ENCODE results near the gene RAB9A. TPM values are rescaled to one million over a fixed set of nuclear protein-coding genes. Genes with fewer than 3 reads are reported as not detected.

RAB9A gene, protein sequence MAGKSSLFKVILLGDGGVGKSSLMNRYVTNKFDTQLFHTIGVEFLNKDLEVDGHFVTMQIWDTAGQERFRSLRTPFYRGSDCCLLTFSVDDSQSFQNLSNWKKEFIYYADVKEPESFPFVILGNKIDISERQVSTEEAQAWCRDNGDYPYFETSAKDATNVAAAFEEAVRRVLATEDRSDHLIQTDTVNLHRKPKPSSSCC
- 14.0 and 16.7 TPM in 2 replicates for total RNA-seq

DNA sequence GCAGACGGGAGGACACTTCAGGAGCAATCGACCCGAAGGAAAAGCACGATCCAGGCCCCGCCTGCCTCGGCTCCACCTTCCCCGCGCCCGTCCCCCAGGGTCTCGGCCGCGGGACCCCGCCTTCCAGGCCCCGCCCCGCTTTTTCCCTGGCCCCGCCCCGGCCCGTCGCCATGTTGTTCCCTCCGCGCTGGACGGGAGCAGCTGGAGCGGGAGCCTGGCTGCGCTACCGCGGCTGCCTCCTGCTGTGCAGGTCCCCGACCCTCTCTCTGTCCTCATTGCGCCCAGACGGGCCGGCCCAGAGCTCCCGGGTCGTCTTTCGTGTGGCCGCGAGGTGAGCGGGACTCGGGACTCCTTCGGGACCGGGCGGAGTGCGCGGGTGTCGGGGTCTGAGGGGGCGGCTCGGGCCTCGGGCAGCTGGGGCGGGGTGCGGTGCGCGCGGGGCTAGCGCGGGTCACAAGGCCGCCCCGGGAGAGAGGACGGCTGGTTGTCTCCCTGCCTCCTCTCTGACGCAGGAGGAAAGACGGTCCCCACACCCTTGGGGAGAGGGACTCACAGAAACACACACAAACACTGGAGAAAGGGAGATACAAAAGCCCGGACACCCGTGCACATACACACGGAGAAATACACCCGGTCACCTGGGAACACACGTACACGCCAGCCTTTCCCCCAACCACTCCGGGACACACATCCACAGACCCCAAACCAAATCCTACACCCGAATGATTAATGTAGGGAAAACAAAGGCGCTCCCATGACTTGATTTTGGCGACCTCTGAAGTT, at the start of gene RAB9A:
Gene RAB9A (plus strand): TSS at position 171 of the 783 bp plus-strand sequence. CDS start 19,619 bp downstream, outside the sequence.

DNA sequence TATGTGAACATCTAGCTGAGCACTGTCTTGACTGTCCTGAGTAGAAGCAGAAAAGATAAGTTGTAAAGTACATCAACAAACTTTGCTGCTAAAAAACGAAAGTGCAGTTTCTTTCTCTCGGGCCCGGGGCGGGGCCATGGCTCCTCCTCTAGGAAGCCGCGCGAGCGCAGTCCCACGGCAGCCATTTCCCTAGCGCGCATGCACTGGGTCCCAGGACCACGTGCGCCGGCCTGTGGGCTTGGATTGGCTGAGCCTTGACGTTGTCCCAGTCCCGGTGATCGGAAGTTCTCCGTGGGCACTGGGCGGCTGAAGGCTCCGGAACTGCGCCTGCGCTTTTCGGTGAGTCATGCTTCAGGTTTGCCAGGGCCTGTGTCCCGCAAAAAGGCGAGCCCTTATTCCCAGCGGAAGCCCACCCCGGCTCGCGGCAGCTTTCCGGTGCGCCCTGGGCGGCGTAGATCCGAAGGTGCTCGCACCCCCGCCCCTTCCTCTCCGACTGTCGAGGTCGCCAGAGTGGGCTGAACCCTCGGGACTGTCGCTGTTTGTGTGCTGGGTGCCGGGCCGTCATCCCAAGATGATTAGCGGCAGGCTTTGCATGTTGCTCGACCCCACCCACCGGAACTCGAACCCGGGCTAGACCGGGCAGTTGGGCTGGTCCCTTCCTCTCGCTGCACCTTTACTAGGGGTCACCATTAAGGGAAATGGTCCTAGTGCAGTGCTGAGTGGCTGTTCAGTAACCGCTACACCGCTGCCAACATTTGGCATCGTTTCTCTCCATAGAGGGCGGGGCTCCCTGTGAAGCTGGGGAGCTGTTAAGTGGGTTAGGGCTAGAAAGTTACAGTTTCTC, 35.9 kb upstream of the RAB9A start, which contains the start of gene TCEANC:
Gene TCEANC (plus strand): TSS at position 292 of the 844 bp plus-strand sequence. CDS start 9,368 bp downstream, outside the sequence.

DNA sequence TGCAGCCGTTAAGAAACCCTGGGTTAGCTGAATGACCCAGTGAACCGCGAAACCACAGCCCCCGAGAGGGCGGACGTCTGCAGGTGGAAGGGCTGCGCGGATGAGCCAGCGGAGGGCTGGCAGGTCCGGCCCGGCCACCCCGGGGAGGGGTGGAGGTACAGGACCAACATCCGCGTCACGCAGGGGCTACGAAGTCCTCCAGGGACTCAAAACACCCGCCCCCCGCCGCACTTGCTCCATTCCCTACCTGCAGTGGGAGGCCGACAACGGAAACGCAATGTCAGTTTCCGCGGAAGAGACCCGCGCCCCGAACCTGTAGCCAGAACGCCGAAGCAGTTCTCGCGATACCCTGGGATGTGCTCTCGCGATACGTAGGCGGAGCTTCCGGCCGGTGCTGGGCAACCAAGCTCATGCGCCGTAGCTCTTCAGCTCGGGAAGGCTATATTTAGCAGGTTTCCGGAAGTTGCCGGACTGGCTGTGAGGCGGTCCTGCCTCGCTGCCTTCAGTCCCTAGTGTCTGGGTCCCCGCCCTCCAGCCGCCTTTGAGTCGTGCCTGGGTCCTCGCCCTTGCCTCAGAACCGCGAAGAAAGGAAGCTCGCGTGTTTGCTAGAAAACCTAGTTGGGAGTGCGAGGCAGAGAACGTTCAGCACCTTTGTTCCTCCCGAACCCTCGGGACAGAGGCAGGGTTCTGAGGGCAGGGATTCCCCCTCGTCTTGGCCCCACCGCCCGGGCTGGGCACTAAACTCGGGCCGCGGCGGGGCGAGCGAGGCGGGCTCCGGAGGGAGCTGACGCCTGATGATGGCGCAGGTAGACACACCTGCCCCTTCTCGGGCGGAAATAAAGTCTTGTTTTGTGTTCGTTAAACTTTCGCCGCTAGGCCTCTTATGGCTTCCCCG, 45.6 kb downstream of the RAB9A start, which contains the start of the genes OFD1 and TRAPPC2:
Gene OFD1 (plus strand): TSS at position 471 of the 895 bp plus-strand sequence. CDS start 324 bp downstream, at position 795.
Gene TRAPPC2 (minus strand): TSS at position 343 of the 895 bp plus-strand sequence. CDS start 14,657 bp downstream, outside the sequence.

Other genes starting within 250 kb of the RAB9A start
- gene EGFL6, start 119.5 kb upstream of the RAB9A start, total RNA-seq, result not detected in 2 replicates
- 1.3 and 2.1 TPM in 2 replicates for gene TCEANC, start 36.0 kb upstream of the RAB9A start, total RNA-seq
- gene TRAPPC2, start 45.5 kb downstream of the RAB9A start, total RNA-seq, result 8.9 and 11.6 TPM in 2 replicates
- gene OFD1, start 45.6 kb downstream of the RAB9A start, total RNA-seq, result 5.8 and 7.2 TPM in 2 replicates
- 0.18 and 2.4 TPM in 2 replicates for gene GPM6B, start 128.0 kb downstream of the RAB9A start, total RNA-seq